ENCODE data around the gene USP22.

DNA sequence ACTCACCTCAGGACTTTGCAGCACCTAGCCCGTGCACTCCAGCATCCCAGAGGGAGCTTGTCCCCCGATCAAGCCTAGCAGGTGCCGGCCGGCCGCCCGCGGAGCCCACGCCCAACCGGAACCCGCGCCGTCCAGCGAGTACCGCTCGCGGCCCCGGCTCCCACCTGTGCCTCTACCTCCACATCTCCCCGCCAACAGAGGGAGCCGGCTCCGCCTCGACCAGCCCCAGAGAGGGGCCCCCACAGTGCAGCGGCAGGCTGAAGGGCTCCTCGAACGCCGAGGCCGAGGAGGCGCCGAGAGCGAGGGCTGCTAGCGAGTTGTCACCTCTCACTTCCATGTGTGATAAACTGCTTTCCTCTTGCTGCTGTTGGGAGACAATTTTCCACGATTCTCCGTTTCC lies 42.9 kb upstream of the USP22 start:
- TF ChIP-seq POLR2AphosphoS5 (IDR thresholded peaks at IDR 0.05; ENCODE audit: low read depth, low read length) (no peak), TCF7L2 (IDR thresholded peaks at IDR 0.05; ENCODE audit: low read depth, low read length) (no peak), REST (IDR thresholded peaks at IDR 0.05; ENCODE audit: insufficient read depth in 1 of 2, low read depth in 2 of 2, low read length in 1 of 2) (no peak)
- TF ChIP-seq, protein P1, sequence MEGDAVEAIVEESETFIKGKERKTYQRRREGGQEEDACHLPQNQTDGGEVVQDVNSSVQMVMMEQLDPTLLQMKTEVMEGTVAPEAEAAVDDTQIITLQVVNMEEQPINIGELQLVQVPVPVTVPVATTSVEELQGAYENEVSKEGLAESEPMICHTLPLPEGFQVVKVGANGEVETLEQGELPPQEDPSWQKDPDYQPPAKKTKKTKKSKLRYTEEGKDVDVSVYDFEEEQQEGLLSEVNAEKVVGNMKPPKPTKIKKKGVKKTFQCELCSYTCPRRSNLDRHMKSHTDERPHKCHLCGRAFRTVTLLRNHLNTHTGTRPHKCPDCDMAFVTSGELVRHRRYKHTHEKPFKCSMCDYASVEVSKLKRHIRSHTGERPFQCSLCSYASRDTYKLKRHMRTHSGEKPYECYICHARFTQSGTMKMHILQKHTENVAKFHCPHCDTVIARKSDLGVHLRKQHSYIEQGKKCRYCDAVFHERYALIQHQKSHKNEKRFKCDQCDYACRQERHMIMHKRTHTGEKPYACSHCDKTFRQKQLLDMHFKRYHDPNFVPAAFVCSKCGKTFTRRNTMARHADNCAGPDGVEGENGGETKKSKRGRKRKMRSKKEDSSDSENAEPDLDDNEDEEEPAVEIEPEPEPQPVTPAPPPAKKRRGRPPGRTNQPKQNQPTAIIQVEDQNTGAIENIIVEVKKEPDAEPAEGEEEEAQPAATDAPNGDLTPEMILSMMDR (IDR thresholded peaks at IDR 0.05) = no peak
